ENCODE results near the gene SRRT.
"Not testable (repeated sequence)": the region's sequence is repeated elsewhere in the genome, so short reads cannot be mapped to it uniquely, and the experiment has no call there.

SRRT gene

GRCh38 chr7:100908512-100908911 is 33.6 kb downstream of the SRRT start:
- Histone ChIP-seq H3F3A (ENCODE audit: low read depth) (no peaks in the 10 kb centered on the region), H3K4me1 (ENCODE audit: insufficient read depth, low read length, poor library complexity, severe bottlenecking) (no peaks in the 10 kb centered on the region), H4K20me1 (ENCODE audit: insufficient read depth, low read length, poor library complexity, severe bottlenecking) (no peaks in the 10 kb centered on the region), H3K4me2 (ENCODE audit: low read depth, low read length, poor library complexity, severe bottlenecking) (no peak overlapping the region), H3K4me3 (ENCODE audit: low read length, poor library complexity, severe bottlenecking) (no peak overlapping the region), H3K9me3 (ENCODE audit: insufficient read depth, low read depth, low read length) (no peaks in the 10 kb centered on the region), H2AFZ (ENCODE audit: low read length) (no peak overlapping the region), H3K9me2 (replicated peaks; ENCODE audit: low read depth, low read length) (no peaks in the 10 kb centered on the region), H3K79me2 (ENCODE audit: insufficient read depth, low read length) (no peaks in the 10 kb centered on the region), H3K27me3 (ENCODE audit: insufficient read depth, low read length, poor library complexity, severe bottlenecking) (no peaks in the 10 kb centered on the region), H3K36me3 (ENCODE audit: insufficient read depth, low read length) (no peaks in the 10 kb centered on the region), H3K9ac (ENCODE audit: low read depth, low read length, poor library complexity, severe bottlenecking) (no peak overlapping the region)
- TF ChIP-seq CTCF (conservative IDR thresholded peaks at IDR 0.05; ENCODE audit: low read length) (no peak), EZH2phosphoT487 (IDR thresholded peaks at IDR 0.05; ENCODE audit: borderline replicate concordance) (no peak)

GRCh38 chr7:100910443-100910842 is 35.5 kb downstream of the SRRT start:
- H3K27me3 ChIP-seq (ENCODE audit: insufficient read depth, low read length, poor library complexity, severe bottlenecking); H3K9me2 ChIP-seq (replicated peaks; ENCODE audit: low read depth, low read length); H3K79me2 ChIP-seq (ENCODE audit: insufficient read depth, low read length); H4K20me1 ChIP-seq (ENCODE audit: insufficient read depth, low read length, poor library complexity, severe bottlenecking); H2AFZ ChIP-seq (ENCODE audit: low read length); H3K4me2 ChIP-seq (ENCODE audit: low read depth, low read length, poor library complexity, severe bottlenecking); H3K36me3 ChIP-seq (ENCODE audit: insufficient read depth, low read length); H3K9me3 ChIP-seq (ENCODE audit: insufficient read depth, low read depth, low read length); H3F3A ChIP-seq (ENCODE audit: low read depth); H3K9ac ChIP-seq (ENCODE audit: low read depth, low read length, poor library complexity, severe bottlenecking); H3K4me3 ChIP-seq (ENCODE audit: low read length, poor library complexity, severe bottlenecking); H3K4me1 ChIP-seq (ENCODE audit: insufficient read depth, low read length, poor library complexity, severe bottlenecking): not testable (repeated sequence)

- Histone ChIP-seq H3K4me2 (ENCODE audit: low read depth, low read length, poor library complexity, severe bottlenecking) (no peak overlapping the region), H2AFZ (ENCODE audit: low read length) (no peak overlapping the region), H3K4me3 (ENCODE audit: low read length, poor library complexity, severe bottlenecking) (no peak overlapping the region), H3K36me3 (ENCODE audit: insufficient read depth, low read length) (no peaks in the 10 kb centered on the region), H3K79me2 (ENCODE audit: insufficient read depth, low read length) (no peaks in the 10 kb centered on the region), H4K20me1 (ENCODE audit: insufficient read depth, low read length, poor library complexity, severe bottlenecking) (no peaks in the 10 kb centered on the region), H3K9ac (ENCODE audit: low read depth, low read length, poor library complexity, severe bottlenecking) (no peak overlapping the region), H3K27me3 (ENCODE audit: insufficient read depth, low read length, poor library complexity, severe bottlenecking) (no peaks in the 10 kb centered on the region), H3F3A (ENCODE audit: low read depth) (no peaks in the 10 kb centered on the region), H3K9me2 (replicated peaks; ENCODE audit: low read depth, low read length) (no peaks in the 10 kb centered on the region), H3K9me3 (ENCODE audit: insufficient read depth, low read depth, low read length) (no peaks in the 10 kb centered on the region), H3K4me1 (ENCODE audit: insufficient read depth, low read length, poor library complexity, severe bottlenecking) (no peaks in the 10 kb centered on the region)
- TF ChIP-seq CTCF (conservative IDR thresholded peaks at IDR 0.05; ENCODE audit: low read length) (no peak), EZH2phosphoT487 (IDR thresholded peaks at IDR 0.05; ENCODE audit: borderline replicate concordance) (no peak)
Observed at GRCh38 chr7:100911484-100911883, 36.6 kb downstream of the SRRT start.

GRCh38 chr7:100914208-100914878 is 39.4 kb downstream of the SRRT start:
- no peaks in the 10 kb centered on the region for H3K27me3 ChIP-seq (ENCODE audit: insufficient read depth, low read length, poor library complexity, severe bottlenecking)
- H3K4me2 ChIP-seq (ENCODE audit: low read depth, low read length, poor library complexity, severe bottlenecking), result no peak overlapping the region
- no peaks in the 10 kb centered on the region for H3K36me3 ChIP-seq (ENCODE audit: insufficient read depth, low read length)
- H4K20me1 ChIP-seq (ENCODE audit: insufficient read depth, low read length, poor library complexity, severe bottlenecking), result no peaks in the 10 kb centered on the region
- H3K9me2 ChIP-seq (replicated peaks; ENCODE audit: low read depth, low read length), result no peaks in the 10 kb centered on the region
- H3K4me1 ChIP-seq (ENCODE audit: insufficient read depth, low read length, poor library complexity, severe bottlenecking), result no peaks in the 10 kb centered on the region
- no peak overlapping the region for H3K4me3 ChIP-seq (ENCODE audit: low read length, poor library complexity, severe bottlenecking)
- no peak overlapping the region for H3K9ac ChIP-seq (ENCODE audit: low read depth, low read length, poor library complexity, severe bottlenecking)
- H3K79me2 ChIP-seq (ENCODE audit: insufficient read depth, low read length), result no peaks in the 10 kb centered on the region
- no peaks in the 10 kb centered on the region for H3K9me3 ChIP-seq (ENCODE audit: insufficient read depth, low read depth, low read length)
- TF ChIP-seq CTCF (conservative IDR thresholded peaks at IDR 0.05; ENCODE audit: low read length), result no peak
- no peak for TF ChIP-seq EZH2phosphoT487 (IDR thresholded peaks at IDR 0.05; ENCODE audit: borderline replicate concordance)
- no peak overlapping the region for H2AFZ ChIP-seq (ENCODE audit: low read length)
- no peaks in the 10 kb centered on the region for H3F3A ChIP-seq (ENCODE audit: low read depth)

Measured in Loucy (cell line).